G401 (cell line): ENCODE measurements around the gene DIAPH3. TPM values are rescaled to one million over a fixed set of nuclear protein-coding genes. Genes with fewer than 3 reads are reported as not detected.
"Not testable (repeated sequence)": the region's sequence is repeated elsewhere in the genome, so short reads cannot be mapped to it uniquely, and the experiment has no call there.

ENCODE experiments used
- DNase-seq: peaks from one replicate; pipeline ENCODE4 v3.0.0-alpha.2; 2015; ENCODE audit warnings: low spot score
- in situ Hi-C: cut with HindIII; loops from 2 replicates; pipeline ENCODE4 v1.10.0; 2016; ENCODE audit warnings: low sequenced_read_pairs, mixed read lengths
- total RNA-seq: library from RNA; depleted of rRNA; stranded (reverse); fragments of >200 nt; shearing (Covaris generic); gene quantifications from 2 replicates; pipeline ENCODE4 v1.2.3, GENCODE V29; 2014; rRNA removed

DIAPH3 gene
- 13.7 and 31.3 TPM in 2 replicates for total RNA-seq

DNA sequence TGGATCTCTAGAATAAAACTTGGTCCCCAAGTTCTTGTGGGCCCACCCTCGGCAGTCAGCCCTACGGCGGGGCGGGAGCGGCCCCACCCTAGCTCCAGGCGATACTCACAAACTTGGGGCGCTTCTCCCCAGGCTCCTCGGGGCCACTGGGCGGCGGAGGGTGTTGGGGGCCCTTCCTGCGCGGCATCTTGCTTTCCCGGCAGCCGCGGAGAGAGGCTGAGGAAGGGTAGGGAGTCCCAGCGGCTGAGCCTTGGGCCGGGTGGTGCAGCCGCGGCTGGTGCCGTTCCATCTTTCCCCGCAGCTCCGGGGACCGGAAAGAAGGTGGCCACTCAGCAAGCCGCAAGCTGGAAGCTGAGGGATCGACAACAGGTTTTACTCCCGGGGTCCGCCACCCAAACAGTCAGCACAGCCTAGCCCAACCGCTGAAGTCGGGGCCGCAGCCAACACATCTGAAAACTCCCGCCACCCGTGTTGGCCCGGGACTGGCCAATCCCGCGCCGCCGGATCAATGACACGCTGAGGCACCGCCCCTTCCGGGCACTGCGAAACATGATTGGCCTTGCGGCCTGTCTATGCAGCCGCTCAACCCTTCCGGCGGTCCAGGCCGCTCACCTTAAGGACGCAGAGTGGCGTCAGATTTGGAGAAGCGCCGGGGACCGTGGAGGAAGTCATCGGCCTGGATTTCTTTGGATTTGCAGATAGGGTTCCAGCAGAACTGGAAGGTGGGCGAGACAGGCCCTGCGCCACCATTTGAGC, at the start of gene DIAPH3:
Gene DIAPH3, minus strand, starts transcription at position 451 of the 756 bp plus-strand sequence. Its CDS starts 162 bp downstream, at position 289.
- DNase-seq = peak; percentile 97
- in situ Hi-C loops = no loop called here

DNA sequence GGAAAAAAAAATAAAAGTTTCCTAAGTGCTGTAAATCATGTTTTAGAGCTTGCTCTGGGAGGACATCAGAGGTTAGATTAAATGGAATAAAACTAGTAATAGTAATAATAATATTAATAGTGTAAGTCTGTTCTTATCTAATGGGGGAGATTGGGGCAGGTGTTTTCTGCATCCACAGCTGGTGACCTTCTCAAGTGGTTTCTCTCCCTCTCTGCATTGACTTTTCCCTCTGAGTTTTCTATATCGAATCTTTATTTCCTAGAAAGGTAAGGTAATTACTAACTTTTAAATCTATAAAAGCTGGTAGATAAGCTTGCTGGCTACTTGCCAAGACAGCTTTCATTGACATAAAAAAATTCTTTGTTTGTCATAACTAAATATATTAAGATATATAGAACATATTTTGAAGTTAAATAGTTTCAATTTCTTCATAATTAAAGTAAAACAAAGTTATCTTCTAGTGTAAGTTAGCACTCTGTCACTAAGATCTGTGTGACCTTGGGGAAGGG, 49.6 kb upstream of the DIAPH3 start:
- in situ Hi-C loops = no loop called here

DNA sequence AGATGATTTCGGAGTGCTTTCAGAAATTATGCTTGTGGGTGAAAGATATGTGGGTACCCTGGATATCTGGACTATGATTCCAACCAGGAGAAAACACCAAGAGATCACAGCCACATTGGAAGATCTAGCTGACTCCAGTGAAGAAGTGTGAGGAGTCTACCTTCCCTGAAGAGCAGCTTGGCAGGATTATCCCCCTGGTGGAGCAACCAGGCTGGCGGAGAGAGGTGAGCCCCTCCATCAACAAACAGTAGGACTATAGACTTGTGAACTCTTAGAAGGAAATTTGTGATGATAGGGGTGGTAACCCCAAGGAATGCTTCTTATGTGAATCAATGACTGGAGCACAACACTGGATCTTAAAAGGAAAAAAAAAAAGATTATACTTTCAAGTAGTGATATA, 47.8 kb upstream of the DIAPH3 start:
- DNase-seq = no peak
- in situ Hi-C loops = no loop called here

More for the DNA sequence above, 49.6 kb upstream of the DIAPH3 start:
- DNase-seq = no peak

DNA sequence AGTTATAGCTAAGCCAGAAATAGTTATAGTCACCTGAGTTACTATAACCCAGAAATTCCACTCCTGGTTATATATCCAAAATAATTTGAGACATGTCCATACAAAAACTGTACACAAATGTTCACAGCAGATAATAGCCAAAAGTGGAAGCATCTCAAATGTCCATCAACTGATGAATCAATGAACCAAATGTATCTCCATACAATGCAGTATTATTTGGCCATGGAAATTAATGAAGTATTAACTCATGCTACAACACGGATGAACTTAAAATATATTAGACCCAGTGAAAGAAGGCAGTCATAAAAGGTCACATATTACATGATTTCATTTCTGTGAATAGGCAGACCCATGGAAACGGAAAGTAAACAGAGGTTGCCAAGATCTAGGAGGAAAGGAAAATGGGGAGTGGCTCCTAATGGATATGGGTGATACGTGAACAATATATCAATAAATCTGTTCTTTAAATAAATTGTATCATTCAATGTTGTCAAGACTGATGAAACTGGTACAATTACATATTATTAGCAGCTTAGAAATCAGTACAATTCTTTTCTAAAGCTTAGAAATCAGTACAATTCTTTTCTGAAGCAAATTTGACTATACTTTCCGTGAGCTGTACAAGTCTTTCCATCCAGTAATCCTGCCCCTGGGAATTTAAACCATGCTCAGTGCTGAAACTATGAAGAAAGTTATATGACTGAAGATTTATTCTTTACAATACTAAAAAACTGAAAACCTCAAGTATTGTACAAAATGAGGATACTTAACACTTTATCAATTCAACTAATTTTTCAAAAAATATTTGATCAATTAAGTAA, 47.0 kb upstream of the DIAPH3 start:
- no peak for DNase-seq
- in situ Hi-C loops = no loop called here

GRCh38 chr13:60205499-60205898, 41.8 kb upstream of the DIAPH3 start:
- DNase-seq, in situ Hi-C loops: not testable (repeated sequence)

GRCh38 chr13:60201286-60201685, 37.6 kb upstream of the DIAPH3 start:
- in situ Hi-C loops = no loop called here
- DNase-seq = no peak

DNA sequence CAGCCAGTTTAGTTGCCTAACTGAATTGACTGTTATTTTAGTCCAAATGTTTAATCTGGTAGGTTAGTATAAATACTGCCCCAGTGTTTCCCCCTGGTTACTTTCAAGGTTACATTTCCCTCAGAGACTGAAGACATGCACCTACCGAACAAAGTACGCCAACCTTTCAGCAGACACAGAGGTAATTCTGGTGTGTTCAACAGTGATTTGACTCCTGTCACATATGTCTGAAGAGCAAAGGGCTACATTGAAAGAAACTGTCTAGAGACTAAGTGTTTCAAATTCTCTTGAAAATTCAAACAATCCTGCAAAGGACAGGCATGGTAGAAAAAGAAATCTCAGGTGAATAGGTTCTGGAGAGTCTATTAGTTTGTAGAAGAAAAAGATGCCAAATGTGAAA, 32.2 kb upstream of the DIAPH3 start:
- in situ Hi-C loops, DNase-seq: not testable (repeated sequence)

DNA sequence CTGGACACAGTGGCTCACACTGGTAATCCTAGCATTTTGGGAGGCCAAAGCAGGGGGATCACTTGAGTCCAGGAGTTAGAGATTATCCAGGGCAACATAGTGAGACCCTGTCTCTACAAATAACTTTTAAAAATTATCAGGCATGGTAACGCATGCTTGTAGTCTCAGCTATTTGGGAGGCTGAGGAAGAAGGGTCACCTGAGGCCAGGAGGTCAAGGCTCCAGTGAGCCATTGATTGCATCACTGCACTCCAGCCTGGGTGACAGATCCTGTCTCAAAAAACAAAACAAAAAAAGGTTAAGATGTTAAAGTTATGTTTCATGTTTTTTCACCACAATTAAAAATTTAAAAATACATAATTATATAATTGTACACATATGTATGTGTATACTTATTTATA, 19.2 kb upstream of the DIAPH3 start:
- in situ Hi-C loops = no loop called here

GRCh38 chr13:60178327-60178726, 14.6 kb upstream of the DIAPH3 start:
- DNase-seq = no peak
- in situ Hi-C loops = no loop called here

More for the DNA sequence above, 19.2 kb upstream of the DIAPH3 start:
- DNase-seq = no peak

DNA sequence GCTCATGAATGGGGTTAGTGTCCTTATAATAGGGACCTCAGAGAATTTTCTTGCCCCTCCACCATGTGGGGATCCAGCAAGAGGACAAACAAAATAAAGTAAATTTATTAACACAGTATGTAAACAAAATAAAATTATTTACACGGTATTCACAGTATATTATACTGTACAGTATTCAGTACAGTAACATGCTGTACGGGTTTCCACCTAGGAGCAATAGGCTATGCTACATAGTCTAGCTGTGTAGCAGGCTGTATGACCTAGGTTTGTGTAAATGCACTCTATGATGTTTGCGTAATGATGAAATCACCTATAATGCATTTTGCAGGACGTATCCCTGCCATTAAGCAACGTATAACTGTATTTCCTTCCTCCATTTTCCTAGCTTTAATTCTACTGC, 11.8 kb upstream of the DIAPH3 start:
- no peak for DNase-seq
- in situ Hi-C loops = no loop called here

GRCh38 chr13:60174113-60174512, 10.4 kb upstream of the DIAPH3 start:
- in situ Hi-C loops = no loop called here
- no peak for DNase-seq

- in situ Hi-C loops = no loop called here
Observed at GRCh38 chr13:60172111-60172510, 8.4 kb upstream of the DIAPH3 start.

DNA sequence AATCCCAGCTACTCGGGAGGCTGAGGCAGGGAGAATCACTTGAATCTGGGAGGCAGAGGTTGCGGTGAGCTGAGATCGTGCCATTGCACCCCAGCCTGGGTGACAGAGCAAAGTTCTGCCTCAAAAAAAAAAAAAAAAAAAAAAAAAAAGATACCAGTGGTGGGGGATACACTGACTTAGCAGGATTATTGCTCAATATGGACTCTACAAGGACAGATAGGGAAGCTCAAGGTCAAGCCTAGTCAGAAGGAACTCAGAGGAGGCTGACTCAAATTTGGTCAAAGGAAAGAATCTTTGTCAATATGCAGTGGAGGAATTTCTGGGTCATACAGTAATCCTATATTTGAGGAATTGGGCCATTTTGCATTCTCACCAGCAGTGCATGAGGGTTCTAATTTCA, 6.7 kb upstream of the DIAPH3 start:
- in situ Hi-C loops = no loop called here
- DNase-seq = no peak

More at GRCh38 chr13:60172111-60172510, 8.4 kb upstream of the DIAPH3 start:
- DNase-seq = no peak

- no peak for DNase-seq
- in situ Hi-C loops = no loop called here
Observed at GRCh38 chr13:60169239-60170031, 5.7 kb upstream of the DIAPH3 start.

GRCh38 chr13:60167121-60167520, 3.4 kb upstream of the DIAPH3 start:
- no peak for DNase-seq
- in situ Hi-C loops = no loop called here

DNA sequence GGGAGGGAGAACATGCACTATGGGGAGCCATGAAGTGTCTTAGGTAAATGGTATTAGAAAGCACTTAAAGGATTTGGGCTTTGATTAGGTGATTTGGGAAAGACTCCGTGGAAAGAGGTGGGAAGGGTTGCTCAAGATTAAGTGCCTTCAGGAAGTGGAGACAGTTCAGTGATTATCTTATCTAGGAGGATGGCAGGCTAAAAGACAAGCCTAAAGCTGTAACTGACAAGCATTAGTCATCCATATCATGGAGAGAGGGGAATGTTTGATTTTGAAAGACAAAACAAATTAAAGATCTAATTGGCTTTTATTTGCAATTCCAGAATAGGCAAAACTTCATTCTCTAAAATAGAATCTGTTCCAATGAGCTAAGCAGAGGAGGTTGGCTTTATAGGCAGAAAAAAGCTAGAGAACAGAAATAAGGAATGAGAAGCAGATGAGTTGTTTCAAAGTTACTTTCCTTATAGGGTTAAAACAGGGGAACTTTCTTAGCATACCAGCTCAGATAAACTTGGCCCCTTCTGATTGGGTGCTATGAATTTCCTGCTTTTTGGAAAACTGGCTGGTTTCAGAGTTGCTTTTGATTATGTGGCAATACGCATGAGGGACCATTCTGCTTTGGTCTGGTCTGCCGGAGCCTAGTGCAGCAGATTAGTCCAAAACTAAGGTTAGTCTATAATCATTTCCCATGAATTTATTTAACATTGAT, 1.8 kb upstream of the DIAPH3 start:
- in situ Hi-C loops = no loop called here
- no peak for DNase-seq

- DNase-seq = no peak
- in situ Hi-C loops = no loop called here
Observed at GRCh38 chr13:60164234-60164889, 634 bp upstream of the DIAPH3 start.

- in situ Hi-C loops = no loop called here
- DNase-seq = no peak
Observed at GRCh38 chr13:60162096-60162495, 1.6 kb downstream of the DIAPH3 start.
